CD14-positive monocyte (primary cell): ENCODE results near the gene PCOLCE2. TPM values are rescaled to one million over a fixed set of nuclear protein-coding genes. Genes with fewer than 3 reads are reported as not detected.

Source experiments
- DNase-seq, 3 donors: peaks; one replicate each; pipeline ENCODE4 v3.0.0-alpha.2; 2011 to 2022
- H2AFZ ChIP-seq: 2 replicates; pipeline ENCODE4 v1.6.0; 2012; ENCODE audit warnings: mild to moderate bottlenecking, low read depth, low read length, inconsistent platforms; ENCODE audit not compliant: insufficient read depth, poor library complexity, severe bottlenecking
- H3K27ac ChIP-seq, 2 donors: 1 replicate in 1 of 2; 2 replicates in 1 of 2; pipeline ENCODE4 v1.5.1; 2012 to 2013; ENCODE audit warnings: low read length in 2 of 2, control low read depth in 1 of 2, inconsistent platforms in 1 of 2, low read depth in 1 of 2, mild to moderate bottlenecking in 1 of 2
- H3K27me3 ChIP-seq, 2 donors: one replicate each; pipeline versions ENCODE4 v1.6.0 to v1.6.1; 2011 to 2013; ENCODE audit warnings: low read length in 2 of 2; ENCODE audit not compliant: control insufficient read depth in 2 of 2, insufficient read depth in 2 of 2
- H3K36me3 ChIP-seq, 2 donors: replicated peaks in 1 of 2; 1 replicate in 1 of 2; 2 replicates in 1 of 2; pipeline versions ENCODE4 v1.5.1 to v1.6.1; 2012 to 2013; ENCODE audit warnings: low read length in 2 of 2, control low read depth in 1 of 2, inconsistent platforms in 1 of 2, mild to moderate bottlenecking in 1 of 2; ENCODE audit not compliant: insufficient read depth in 2 of 2, control insufficient read depth in 1 of 2
- H3K4me1 ChIP-seq, 2 donors: 1 replicate in 1 of 2; 2 replicates in 1 of 2; pipeline versions ENCODE4 v1.5.1 to v1.6.1; 2012 to 2013; ENCODE audit warnings: low read length in 2 of 2, control low read depth in 1 of 2, inconsistent platforms in 1 of 2, mild to moderate bottlenecking in 1 of 2, moderate library complexity in 1 of 2; ENCODE audit not compliant: insufficient read depth in 2 of 2, control insufficient read depth in 1 of 2
- H3K4me2 ChIP-seq: replicated peaks from 2 replicates; pipeline ENCODE3; 2012; ENCODE audit warnings: low read length, moderate library complexity, mild to moderate bottlenecking; ENCODE audit not compliant: poor library complexity, severe bottlenecking; ENCODE audit errors: extremely low read depth
- H3K4me3 ChIP-seq, 3 experiments: fragments of 200-600 bp in 1 of 3; sonication (generic) in 1 of 3; replicated peaks in 1 of 3; 1 replicate in 2 of 3; 2 replicates in 1 of 3; pipeline ENCODE4 v1.5.1; 2011 to 2013; ENCODE audit warnings: low read length in 3 of 3, mild to moderate bottlenecking in 3 of 3, control low read depth in 2 of 3, low read depth in 2 of 3, inconsistent platforms in 1 of 3, moderate library complexity in 1 of 3
- H3K79me2 ChIP-seq: 2 replicates; pipeline ENCODE4 v1.6.0; 2012; ENCODE audit warnings: mild to moderate bottlenecking, control low read depth, inconsistent platforms, low read length, moderate library complexity; ENCODE audit not compliant: insufficient read depth
- H3K9ac ChIP-seq: 2 replicates; pipeline ENCODE4 v1.6.0; 2017; ENCODE audit warnings: low read length, mild to moderate bottlenecking; ENCODE audit not compliant: insufficient read depth, poor library complexity, severe bottlenecking
- H3K9me3 ChIP-seq, 2 donors: replicated peaks in 1 of 2; 1 replicate in 1 of 2; 2 replicates in 1 of 2; pipeline versions ENCODE4 v1.5.1 to v1.6.1; 2012 to 2013; ENCODE audit warnings: low read length in 2 of 2, control low read depth in 1 of 2; ENCODE audit not compliant: control insufficient read depth in 1 of 2, insufficient read depth in 1 of 2
- H4K20me1 ChIP-seq: 2 replicates; pipeline ENCODE4 v1.6.0; 2012; ENCODE audit warnings: mild to moderate bottlenecking, low read length, control low read depth, moderate library complexity; ENCODE audit not compliant: insufficient read depth
- H3K27ac Mint-ChIP-seq, 7 donors: one replicate each; pipeline ENCODE4 v1.8.0; 2020; ENCODE audit warnings: mild to moderate bottlenecking in 7 of 7, mixed read lengths in 7 of 7, moderate library complexity in 6 of 7, inconsistent platforms in 2 of 7
- H3K27me3 Mint-ChIP-seq, 3 donors: one replicate each; pipeline ENCODE4 v1.8.0; 2021 to 2022; ENCODE audit warnings: low read depth in 3 of 3, mild to moderate bottlenecking in 3 of 3, mixed read lengths in 3 of 3, moderate library complexity in 3 of 3, inconsistent platforms in 1 of 3
- H3K36me3 Mint-ChIP-seq, 2 donors: one replicate each; pipeline ENCODE4 v1.8.0; 2020; ENCODE audit warnings: mixed read lengths in 2 of 2, inconsistent platforms in 1 of 2, mild to moderate bottlenecking in 1 of 2
- H3K4me1 Mint-ChIP-seq: one replicate; pipeline ENCODE4 v1.8.0; 2020; ENCODE audit warnings: mild to moderate bottlenecking, mixed read lengths
- H3K4me3 Mint-ChIP-seq, 2 donors: one replicate each; pipeline ENCODE4 v1.8.0; 2020; ENCODE audit warnings: mild to moderate bottlenecking in 2 of 2, mixed read lengths in 2 of 2, moderate library complexity in 1 of 2
- H3K9me3 Mint-ChIP-seq, 7 donors: one replicate each; pipeline ENCODE4 v1.8.0; 2020 to 2022; ENCODE audit warnings: mixed read lengths in 7 of 7, mild to moderate bottlenecking in 6 of 7, moderate library complexity in 6 of 7, inconsistent platforms in 2 of 7
- WGBS: methylation state at CpG from one replicate; pipeline ENCODE4 v1.1.5; 2013; ENCODE audit warnings: missing lambda C conversion rate; ENCODE audit not compliant: insufficient coverage; 5-methylcytosine and 5-hydroxymethylcytosine counted together
- intact Hi-C, 2 donors: fragments of 100-400 bp; cut with micrococcal nuclease; formaldehyde crosslinking; loops; one replicate each; pipeline versions ENCODE4 v1.15.0 to v1.15.1; 2023
- polyA plus RNA-seq, 3 donors: library from polyadenylated mRNA; depleted of rRNA in 1 of 3; unstranded in 2 of 3; stranded (reverse) in 1 of 3; fragments of 300-500 nt in 2 of 3; fragments of >200 nt in 1 of 3; fragmentation: Illumina TruSeq in 2 of 3; gene quantifications; 1 replicate in 2 of 3; 2 replicates in 1 of 3; pipeline ENCODE4 v1.2.3, GENCODE V29; 2012 to 2021
- TF ChIP-seq, protein P1 (sequence below): fragments of 200-600 bp; IDR thresholded peaks from one replicate; pipeline ENCODE4 v1.8.0; 2022; ENCODE audit warnings: antibody characterized with exemption, mild to moderate bottlenecking

PCOLCE2 gene
- polyA plus RNA-seq, 3 donors = not detected

DNA sequence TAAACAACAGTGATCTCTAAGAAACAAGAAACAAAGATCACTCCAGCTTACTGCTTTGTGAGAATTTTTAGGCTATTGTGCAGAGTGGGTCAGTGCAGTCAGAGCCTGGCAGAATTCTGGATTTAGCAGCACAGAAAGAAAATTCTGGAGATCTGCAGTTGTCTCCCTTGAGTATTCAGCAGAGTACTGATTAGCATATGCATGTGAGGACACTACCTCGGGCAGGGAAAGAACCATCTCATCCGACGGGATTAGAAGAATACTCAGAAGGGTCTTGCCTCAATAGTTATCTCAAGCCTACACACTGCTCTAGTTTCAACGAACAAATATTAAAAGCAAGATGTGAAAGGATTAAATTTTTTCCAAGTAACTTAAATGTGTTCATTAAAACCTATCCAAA, 94.4 kb downstream of the PCOLCE2 start:
- Mint-ChIP-seq H3K9me3 (peaks cover 0 to 3% (median 0%) of the 10 kb centered on the region in 7 donors), H3K27me3 (peaks cover 0 to 2% (median 0%) of the 10 kb centered on the region in 3 donors), H3K27ac (no peak overlapping the region), H3K36me3 (no peaks in the 10 kb centered on the region), H3K4me1 (no peaks in the 10 kb centered on the region), H3K4me3 (no peak overlapping the region)
- no peak for DNase-seq
- no peak overlapping the region for H3K4me3 ChIP-seq
- H3K4me2 ChIP-seq = no peak overlapping the region
- H3K9ac ChIP-seq = no peak overlapping the region
- H2AFZ ChIP-seq = no peak overlapping the region
- H3K27ac ChIP-seq = no peak overlapping the region
- no peaks in the 10 kb centered on the region for H3K9me3 ChIP-seq
- intact Hi-C loops = no loop called here
- no peaks in the 10 kb centered on the region for H3K27me3 ChIP-seq
- no peaks in the 10 kb centered on the region for H3K4me1 ChIP-seq
- TF ChIP-seq, protein P1, sequence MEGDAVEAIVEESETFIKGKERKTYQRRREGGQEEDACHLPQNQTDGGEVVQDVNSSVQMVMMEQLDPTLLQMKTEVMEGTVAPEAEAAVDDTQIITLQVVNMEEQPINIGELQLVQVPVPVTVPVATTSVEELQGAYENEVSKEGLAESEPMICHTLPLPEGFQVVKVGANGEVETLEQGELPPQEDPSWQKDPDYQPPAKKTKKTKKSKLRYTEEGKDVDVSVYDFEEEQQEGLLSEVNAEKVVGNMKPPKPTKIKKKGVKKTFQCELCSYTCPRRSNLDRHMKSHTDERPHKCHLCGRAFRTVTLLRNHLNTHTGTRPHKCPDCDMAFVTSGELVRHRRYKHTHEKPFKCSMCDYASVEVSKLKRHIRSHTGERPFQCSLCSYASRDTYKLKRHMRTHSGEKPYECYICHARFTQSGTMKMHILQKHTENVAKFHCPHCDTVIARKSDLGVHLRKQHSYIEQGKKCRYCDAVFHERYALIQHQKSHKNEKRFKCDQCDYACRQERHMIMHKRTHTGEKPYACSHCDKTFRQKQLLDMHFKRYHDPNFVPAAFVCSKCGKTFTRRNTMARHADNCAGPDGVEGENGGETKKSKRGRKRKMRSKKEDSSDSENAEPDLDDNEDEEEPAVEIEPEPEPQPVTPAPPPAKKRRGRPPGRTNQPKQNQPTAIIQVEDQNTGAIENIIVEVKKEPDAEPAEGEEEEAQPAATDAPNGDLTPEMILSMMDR = no peak
- H4K20me1 ChIP-seq = no peaks in the 10 kb centered on the region
- no peaks in the 10 kb centered on the region for H3K79me2 ChIP-seq
- whole genome bisulfite sequencing = no CpG with 5 or more reads among the region's 4 CpGs
- no peaks in the 10 kb centered on the region for H3K36me3 ChIP-seq

DNA sequence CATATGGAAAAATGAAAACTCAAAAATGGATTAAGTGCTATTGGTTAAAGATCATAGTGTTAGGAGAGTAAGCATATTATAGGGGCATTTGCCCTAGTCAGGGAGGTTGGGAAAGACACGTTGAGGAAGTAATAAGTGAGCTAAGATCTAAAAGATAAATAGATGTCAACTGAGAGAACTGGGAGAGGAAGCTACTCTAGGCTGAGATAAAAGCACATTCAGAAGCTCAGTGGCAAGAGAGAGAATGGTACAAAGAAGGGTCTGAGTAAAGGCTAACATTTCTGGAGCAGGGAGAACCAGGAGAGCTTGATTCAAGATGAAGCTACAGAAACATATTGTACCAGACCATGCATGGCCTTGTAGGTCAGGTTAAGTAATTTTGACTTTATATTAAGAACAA, 101.2 kb downstream of the PCOLCE2 start:
- Histone ChIP-seq H3K4me3 (no peak overlapping the region), H3K27ac (no peak overlapping the region), H3K4me1 (no peaks in the 10 kb centered on the region), H3K9me3 (peaks cover 0 to under 1% of the 10 kb centered on the region in 2 donors), H3K9ac (no peak overlapping the region), H3K27me3 (no peaks in the 10 kb centered on the region), H3K79me2 (no peaks in the 10 kb centered on the region), H3K36me3 (no peaks in the 10 kb centered on the region), H4K20me1 (no peaks in the 10 kb centered on the region), H2AFZ (no peak overlapping the region), H3K4me2 (no peak overlapping the region)
- Mint-ChIP-seq H3K36me3 (no peaks in the 10 kb centered on the region), H3K27ac (no peak overlapping the region), H3K4me1 (no peaks in the 10 kb centered on the region), H3K4me3 (no peak overlapping the region), H3K9me3 (peaks cover 0 to under 1% (median 0%) of the 10 kb centered on the region in 7 donors), H3K27me3 (no peaks in the 10 kb centered on the region)
- intact Hi-C loops = no loop called here
- DNase-seq = no peak
- WGBS = 0% methylated on average over 1 of the region's 1 CpG
- TF ChIP-seq, protein P1 = no peak
